Hepatocyte (in vitro differentiated cells): Measurements from ENCODE around the gene MYO5C. TPM values are rescaled to one million over a fixed set of nuclear protein-coding genes. Genes with fewer than 3 reads are reported as not detected.

Experiments
- DNase-seq: peaks from one replicate; pipeline ENCODE4 v3.0.0-alpha.2; 2016; ENCODE audit warnings: low spot score
- H2AFZ ChIP-seq: fragments of 200-600 bp; sonication (generic); 2 replicates; pipeline ENCODE4 v1.6.0; 2016; ENCODE audit warnings: antibody characterized with exemption, mild to moderate bottlenecking
- H3K27ac ChIP-seq: fragments of 200-600 bp; sonication (generic); 2 replicates; pipeline ENCODE4 v1.5.1; 2016; ENCODE audit warnings: mild to moderate bottlenecking
- H3K27me3 ChIP-seq: fragments of 200-600 bp; sonication (generic); 2 replicates; pipeline ENCODE4 v1.6.1; 2016
- H3K36me3 ChIP-seq: fragments of 200-600 bp; sonication (generic); replicated peaks from 2 replicates; pipeline ENCODE4 v1.5.1; 2016; ENCODE audit warnings: low read depth; ENCODE audit not compliant: insufficient read depth
- H3K4me1 ChIP-seq: fragments of 200-600 bp; sonication (generic); 2 replicates; pipeline ENCODE4 v1.5.1; 2016; ENCODE audit warnings: mild to moderate bottlenecking, moderate library complexity; ENCODE audit not compliant: insufficient read depth
- H3K4me2 ChIP-seq: fragments of 200-600 bp; sonication (generic); 2 replicates; pipeline ENCODE4 v1.6.0; 2016
- H3K4me3 ChIP-seq: fragments of 200-600 bp; sonication (generic); 2 replicates; pipeline ENCODE4 v1.5.1; 2016; ENCODE audit warnings: mild to moderate bottlenecking
- H3K79me2 ChIP-seq: fragments of 200-600 bp; sonication (generic); 2 replicates; pipeline ENCODE4 v1.6.0; 2017; ENCODE audit warnings: mild to moderate bottlenecking
- H3K9me2 ChIP-seq: fragments of 200-600 bp; sonication (generic); replicated peaks from 2 replicates; pipeline ENCODE4 v1.6.0; 2017; ENCODE audit warnings: mild to moderate bottlenecking; ENCODE audit not compliant: insufficient read depth
- H3K9me3 ChIP-seq: fragments of 200-600 bp; sonication (generic); 2 replicates; pipeline ENCODE4 v1.5.1; 2016; ENCODE audit warnings: low read depth, mild to moderate bottlenecking
- H4K20me1 ChIP-seq: fragments of 200-600 bp; sonication (generic); 2 replicates; pipeline ENCODE4 v1.6.0; 2016; ENCODE audit warnings: mild to moderate bottlenecking; ENCODE audit not compliant: insufficient read depth, poor library complexity, severe bottlenecking
- EZH2 ChIP-seq: fragments of 200-600 bp; sonication (generic); IDR thresholded peaks from 2 replicates; pipeline ENCODE4 v1.6.1; 2016; ENCODE audit warnings: antibody characterized with exemption, mild to moderate bottlenecking, borderline replicate concordance
- EZH2phosphoT487 ChIP-seq: fragments of 200-600 bp; sonication (generic); IDR thresholded peaks from one replicate; pipeline ENCODE4 v1.6.1; 2018; ENCODE audit warnings: antibody characterized with exemption, mild to moderate bottlenecking, low read depth, moderate library complexity; ENCODE audit not compliant: unreplicated experiment, severe bottlenecking
- WGBS: methylation state at CpG from one replicate; pipeline ENCODE4 v1.1.6; 2016; ENCODE audit warnings: low lambda C conversion rate; ENCODE audit errors: missing lambda C conversion rate; 5-methylcytosine and 5-hydroxymethylcytosine counted together
- polyA plus RNA-seq: library from polyadenylated mRNA; unstranded; fragments of >200 nt; fragmentation: Nextera tagmentation; extraction: Ambion mirVana; gene quantifications from 2 replicates; pipeline ENCODE4 v1.2.1, GENCODE V29; 2016
- total RNA-seq: library from RNA; depleted of rRNA; stranded (reverse); fragments of >200 nt; gene quantifications from 2 replicates; pipeline ENCODE4 v1.2.3, GENCODE V29; 2014
- TF ChIP-seq, protein P1 (sequence below): fragments of 200-600 bp; sonication (generic); IDR thresholded peaks from 2 replicates; pipeline ENCODE4 v1.5.1; 2016; ENCODE audit warnings: antibody characterized with exemption, mild to moderate bottlenecking; ENCODE audit not compliant: poor library complexity

Gene MYO5C
- total and polyA plus RNA-seq, 2 experiments from 2014 or later: 10.2 to 18.2 TPM

DNA sequence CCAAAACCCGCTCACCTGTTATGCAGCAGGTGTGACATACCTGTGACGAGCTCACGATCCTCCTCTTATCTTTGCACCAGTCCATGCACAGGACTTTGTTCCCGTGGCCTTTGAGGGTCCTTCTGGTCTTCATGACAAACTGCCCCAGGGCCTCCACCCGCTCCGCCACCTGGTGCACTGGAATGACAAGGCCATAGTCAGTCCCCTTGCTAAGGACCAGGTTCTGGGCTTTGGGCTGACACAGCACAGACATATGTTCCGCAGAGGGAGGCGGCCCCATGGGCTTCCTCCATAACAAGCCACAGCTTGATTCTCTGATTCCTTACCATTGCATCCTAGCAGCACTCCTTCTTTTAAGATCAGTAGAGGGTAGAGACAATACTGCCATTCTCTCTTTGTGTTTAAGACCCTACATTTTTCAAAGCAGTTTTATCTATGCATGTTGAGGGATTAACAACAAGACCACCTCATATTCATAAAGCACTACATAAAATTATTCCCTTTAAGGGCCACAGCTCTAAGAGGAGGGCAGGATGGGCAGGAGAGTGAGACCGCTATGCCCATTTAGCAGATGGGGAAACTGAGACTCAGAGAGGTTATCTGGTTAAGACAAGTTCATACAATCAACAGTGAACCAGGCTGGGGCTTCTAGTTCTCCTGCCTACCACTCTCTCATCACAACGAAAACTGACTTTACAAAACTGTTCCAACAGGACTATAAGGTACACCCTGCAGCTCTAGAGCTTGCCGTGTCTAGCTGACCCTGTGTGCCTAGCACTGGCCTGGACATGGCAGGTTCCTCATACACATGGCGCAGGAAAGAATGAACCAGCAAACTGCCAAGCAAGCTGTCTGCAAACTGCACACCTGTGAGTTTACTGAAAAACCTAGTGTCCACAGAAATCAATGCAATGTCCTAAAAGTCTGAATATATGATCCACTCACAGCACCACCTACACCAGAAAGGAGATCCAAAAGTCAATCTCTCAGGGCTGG lies 141.4 kb downstream of the MYO5C start:
- H3K27me3 ChIP-seq: no peaks in the 10 kb centered on the region
- H3K27ac ChIP-seq: no peak overlapping the region
- no peaks in the 10 kb centered on the region for H4K20me1 ChIP-seq
- H3K36me3 ChIP-seq: no peaks in the 10 kb centered on the region
- no peak overlapping the region for H3K4me3 ChIP-seq
- TF ChIP-seq EZH2phosphoT487 (no peak), EZH2 (no peak)
- TF ChIP-seq, protein P1, sequence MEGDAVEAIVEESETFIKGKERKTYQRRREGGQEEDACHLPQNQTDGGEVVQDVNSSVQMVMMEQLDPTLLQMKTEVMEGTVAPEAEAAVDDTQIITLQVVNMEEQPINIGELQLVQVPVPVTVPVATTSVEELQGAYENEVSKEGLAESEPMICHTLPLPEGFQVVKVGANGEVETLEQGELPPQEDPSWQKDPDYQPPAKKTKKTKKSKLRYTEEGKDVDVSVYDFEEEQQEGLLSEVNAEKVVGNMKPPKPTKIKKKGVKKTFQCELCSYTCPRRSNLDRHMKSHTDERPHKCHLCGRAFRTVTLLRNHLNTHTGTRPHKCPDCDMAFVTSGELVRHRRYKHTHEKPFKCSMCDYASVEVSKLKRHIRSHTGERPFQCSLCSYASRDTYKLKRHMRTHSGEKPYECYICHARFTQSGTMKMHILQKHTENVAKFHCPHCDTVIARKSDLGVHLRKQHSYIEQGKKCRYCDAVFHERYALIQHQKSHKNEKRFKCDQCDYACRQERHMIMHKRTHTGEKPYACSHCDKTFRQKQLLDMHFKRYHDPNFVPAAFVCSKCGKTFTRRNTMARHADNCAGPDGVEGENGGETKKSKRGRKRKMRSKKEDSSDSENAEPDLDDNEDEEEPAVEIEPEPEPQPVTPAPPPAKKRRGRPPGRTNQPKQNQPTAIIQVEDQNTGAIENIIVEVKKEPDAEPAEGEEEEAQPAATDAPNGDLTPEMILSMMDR: no peak
- no peak overlapping the region for H3K4me2 ChIP-seq
- no peak for DNase-seq
- no peak overlapping the region for H2AFZ ChIP-seq
- 91% methylated on average over 12 of the region's 12 CpGs for WGBS
- H3K9me2 ChIP-seq: no peaks in the 10 kb centered on the region
- no peaks in the 10 kb centered on the region for H3K9me3 ChIP-seq
- H3K4me1 ChIP-seq: no peaks in the 10 kb centered on the region
- no peaks in the 10 kb centered on the region for H3K79me2 ChIP-seq

DNA sequence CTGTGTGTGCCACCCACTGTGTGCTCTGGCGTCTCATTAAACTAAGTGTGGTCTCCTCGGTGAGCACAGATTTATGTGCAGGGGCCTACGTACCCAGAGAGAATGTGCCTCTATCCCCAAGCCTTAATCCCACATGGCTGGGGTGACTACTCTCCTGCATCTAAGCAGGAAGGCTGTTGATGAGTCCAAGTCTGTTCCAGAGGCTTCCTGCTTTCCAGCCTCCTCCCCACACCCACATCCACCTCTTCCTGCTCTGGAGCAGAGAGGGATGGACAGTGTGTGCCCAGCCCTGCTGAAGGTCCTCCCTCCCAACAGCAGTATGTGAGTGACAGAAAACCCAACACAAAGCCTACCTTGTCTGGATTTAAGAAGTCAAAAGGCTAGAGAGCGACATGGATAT lies 144.3 kb downstream of the MYO5C start:
- TF ChIP-seq EZH2 (no peak), EZH2phosphoT487 (no peak)
- TF ChIP-seq, protein P1: no peak

DNA sequence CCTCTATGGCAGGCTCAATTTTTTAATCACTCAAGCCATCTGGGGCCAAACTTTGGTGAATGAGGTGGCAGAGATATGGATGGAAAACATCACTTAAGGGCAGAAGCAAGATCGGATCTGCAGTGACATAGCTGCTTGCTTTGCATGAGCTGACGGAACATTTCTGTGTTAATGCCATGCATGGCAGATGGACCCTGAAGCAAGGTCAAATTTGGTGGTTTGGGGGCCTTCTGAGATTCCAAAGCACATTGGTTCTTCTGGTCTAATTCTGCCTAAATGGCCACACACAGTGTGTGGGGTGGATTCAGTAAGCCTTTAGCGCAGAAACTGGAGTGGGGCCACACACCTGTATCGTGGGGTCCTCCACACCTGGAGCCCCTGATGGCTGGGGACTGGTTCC lies 144.7 kb downstream of the MYO5C start:
- Histone ChIP-seq H3K79me2 (no peaks in the 10 kb centered on the region), H3K4me3 (no peak overlapping the region), H3K27ac (no peak overlapping the region), H3K4me1 (no peaks in the 10 kb centered on the region), H2AFZ (no peak overlapping the region), H3K27me3 (no peaks in the 10 kb centered on the region), H3K9me3 (no peaks in the 10 kb centered on the region), H3K36me3 (no peaks in the 10 kb centered on the region), H3K4me2 (no peak overlapping the region), H3K9me2 (no peaks in the 10 kb centered on the region), H4K20me1 (no peaks in the 10 kb centered on the region)
- no peak for DNase-seq
- WGBS: 96% methylated on average over 4 of the region's 4 CpGs
- TF ChIP-seq EZH2: no peak
- TF ChIP-seq, protein P1: no peak
- TF ChIP-seq EZH2phosphoT487: no peak

More for the DNA sequence above, 144.3 kb downstream of the MYO5C start:
- Histone ChIP-seq H3K9me2 (no peaks in the 10 kb centered on the region), H2AFZ (no peak overlapping the region), H3K4me2 (no peak overlapping the region), H3K4me3 (no peak overlapping the region), H3K27me3 (no peaks in the 10 kb centered on the region), H3K79me2 (no peaks in the 10 kb centered on the region), H3K4me1 (no peaks in the 10 kb centered on the region), H3K36me3 (no peaks in the 10 kb centered on the region), H4K20me1 (no peaks in the 10 kb centered on the region), H3K9me3 (no peaks in the 10 kb centered on the region), H3K27ac (no peak overlapping the region)
- no peak for DNase-seq
- 95% methylated on average over 4 of the region's 4 CpGs for WGBS
